ENCODE measurements around the gene FAM177B. TPM values are rescaled to one million over a fixed set of nuclear protein-coding genes. Genes with fewer than 3 reads are reported as not detected.

FAM177B gene
- 0.21 TPM in 1 of 2 replicates, not detected in the other for total RNA-seq

GRCh38 chr1:222736972-222737371 is at the start of gene FAM177B:
TSS of gene FAM177B (plus strand) at chr1:222737202. CDS start at chr1:222746546, 9,344 bp downstream.

GRCh38 chr1:222712253-222713090 is 24.5 kb upstream of the FAM177B start, which contains the start of the genes AIDA and BROX:
TSS of gene AIDA (minus strand) at chr1:222712491. CDS start at chr1:222712317, 174 bp downstream.
TSS of gene BROX (plus strand) at chr1:222712564. CDS start at chr1:222715700, 3,136 bp downstream.

Other genes starting within 250 kb of the FAM177B start
- under 0.01 TPM in 1 of 2 replicates, not detected in the other for gene HHIPL2, start 189.1 kb upstream of the FAM177B start, total RNA-seq
- gene TAF1A, start 147.3 kb upstream of the FAM177B start, total RNA-seq = 7.2 and 8.2 TPM in 2 replicates
- gene MIA3, start 119.1 kb upstream of the FAM177B start, total RNA-seq = 19.3 and 21.3 TPM in 2 replicates
- gene AIDA, start 24.7 kb upstream of the FAM177B start, total RNA-seq = 29.4 and 32.2 TPM in 2 replicates
- gene BROX, start 24.6 kb upstream of the FAM177B start, total RNA-seq = 36.6 and 56.9 TPM in 2 replicates
- gene DISP1, start 77.8 kb downstream of the FAM177B start, total RNA-seq = 0.72 and 1.5 TPM in 2 replicates

All from tracheal epithelial cell (primary cell).